ENCODE results near the gene USP43.

The USP43 gene

DNA sequence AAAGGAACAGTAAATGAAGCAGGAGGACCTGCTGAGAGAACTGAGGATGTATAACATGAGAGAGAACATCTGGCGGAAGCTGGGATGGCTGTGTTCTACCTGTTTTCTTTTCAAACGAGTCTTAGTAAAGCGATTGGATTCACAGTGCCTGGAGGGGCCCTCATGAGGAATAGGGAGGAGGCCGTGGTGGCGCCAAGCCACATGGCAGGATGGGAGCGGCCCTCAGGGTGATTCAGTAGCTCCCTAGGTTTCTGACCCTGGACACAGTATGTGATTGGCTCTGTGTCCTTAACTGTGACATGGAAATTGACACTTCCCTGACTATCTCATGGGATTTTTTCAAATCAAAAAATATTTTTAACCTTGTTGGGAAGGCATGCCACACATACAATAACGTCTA, 32.1 kb downstream of the USP43 start:
- H3K4ac ChIP-seq (ENCODE audit: low read length): no peak overlapping the region
- no peak overlapping the region for H2BK5ac ChIP-seq (ENCODE audit: low read length)
- no peak for DNase-seq (ENCODE audit: low spot score)
- H3K27ac ChIP-seq (replicated peaks; ENCODE audit: low read length): no peak overlapping the region
- H3K9ac ChIP-seq (ENCODE audit: low read depth, low read length, poor library complexity): no peak overlapping the region
- no peak overlapping the region for H3K14ac ChIP-seq (ENCODE audit: low read length)
- peaks cover 0 to 6% (median 0%) of the 10 kb centered on the region in 3 experiments for H3K27me3 ChIP-seq (ENCODE audit: control insufficient read depth in 3 of 3, insufficient read depth in 3 of 3, low read depth in 1 of 3, low read length in 3 of 3)
- peaks cover 0 to 2% of the 10 kb centered on the region in 2 donors for H3K9me3 ChIP-seq (replicated peaks in 1 of 2; ENCODE audit: control insufficient read depth in 2 of 2, insufficient read depth in 1 of 2, low read depth in 1 of 2, low read length in 2 of 2)
- H3K4me2 ChIP-seq (ENCODE audit: insufficient read depth, low read length, poor library complexity, severe bottlenecking): no peak overlapping the region
- no peak overlapping the region for H2AFZ ChIP-seq (ENCODE audit: low read length)
- H3K18ac ChIP-seq (ENCODE audit: low read length): no peak overlapping the region
- H2BK120ac ChIP-seq (ENCODE audit: low read depth, low read length): no peak overlapping the region
- no peak overlapping the region for H2AK5ac ChIP-seq (ENCODE audit: low read depth, low read length)
- no peaks in the 10 kb centered on the region for H3K79me1 ChIP-seq (ENCODE audit: low read depth, low read length)
- no peak overlapping the region for H4K91ac ChIP-seq (ENCODE audit: low read depth, low read length, poor library complexity)
- WGBS, 2 donors (ENCODE audit: extremely low coverage in 2 of 2, insufficient read length in 2 of 2, insufficient replicate concordance in 1 of 2): no CpG with 5 or more reads among the region's 7 CpGs
- H3K23ac ChIP-seq (ENCODE audit: low read depth, low read length, poor library complexity): no peak overlapping the region
- no peak overlapping the region for H2BK12ac ChIP-seq (ENCODE audit: low read length)
- no peaks in the 10 kb centered on the region for H3K36me3 ChIP-seq (replicated peaks in 1 of 2; ENCODE audit: control insufficient read depth in 2 of 2, insufficient read depth in 2 of 2, low read length in 2 of 2)
- no peaks in the 10 kb centered on the region for H3K4me1 ChIP-seq (ENCODE audit: control insufficient read depth in 2 of 2, insufficient read depth in 1 of 2, low read depth in 1 of 2, low read length in 2 of 2)
- no peak overlapping the region for H2BK15ac ChIP-seq (ENCODE audit: low read length)
- no peak overlapping the region for H4K8ac ChIP-seq (ENCODE audit: low read depth, low read length)
- no peak overlapping the region for H3K4me3 ChIP-seq (ENCODE audit: low read length in 2 of 2)

- no peak for DNase-seq (ENCODE audit: low spot score)
- Histone ChIP-seq H3K36me3 (replicated peaks in 1 of 2; ENCODE audit: control insufficient read depth in 2 of 2, insufficient read depth in 2 of 2, low read length in 2 of 2) (no peaks in the 10 kb centered on the region), H2BK15ac (ENCODE audit: low read length) (no peak overlapping the region), H3K9me3 (replicated peaks in 1 of 2; ENCODE audit: control insufficient read depth in 2 of 2, insufficient read depth in 1 of 2, low read depth in 1 of 2, low read length in 2 of 2) (peaks cover 0 to 2% of the 10 kb centered on the region in 2 donors), H3K27ac (replicated peaks; ENCODE audit: low read length) (no peak overlapping the region), H3K18ac (ENCODE audit: low read length) (no peak overlapping the region), H3K14ac (ENCODE audit: low read length) (no peak overlapping the region), H3K4me2 (ENCODE audit: insufficient read depth, low read length, poor library complexity, severe bottlenecking) (no peak overlapping the region), H3K9ac (ENCODE audit: low read depth, low read length, poor library complexity) (no peak overlapping the region), H2BK120ac (ENCODE audit: low read depth, low read length) (no peak overlapping the region), H2BK12ac (ENCODE audit: low read length) (no peak overlapping the region), H4K8ac (ENCODE audit: low read depth, low read length) (no peak overlapping the region), H2AFZ (ENCODE audit: low read length) (no peak overlapping the region), H2BK5ac (ENCODE audit: low read length) (no peak overlapping the region), H2AK5ac (ENCODE audit: low read depth, low read length) (no peak overlapping the region), H3K4me1 (ENCODE audit: control insufficient read depth in 2 of 2, insufficient read depth in 1 of 2, low read depth in 1 of 2, low read length in 2 of 2) (no peaks in the 10 kb centered on the region), H3K4ac (ENCODE audit: low read length) (no peak overlapping the region), H3K27me3 (ENCODE audit: control insufficient read depth in 3 of 3, insufficient read depth in 3 of 3, low read depth in 1 of 3, low read length in 3 of 3) (peaks cover 0 to 6% (median 0%) of the 10 kb centered on the region in 3 experiments), H3K4me3 (ENCODE audit: low read length in 2 of 2) (no peak overlapping the region), H3K23ac (ENCODE audit: low read depth, low read length, poor library complexity) (no peak overlapping the region), H4K91ac (ENCODE audit: low read depth, low read length, poor library complexity) (no peak overlapping the region), H3K79me1 (ENCODE audit: low read depth, low read length) (no peaks in the 10 kb centered on the region)
- WGBS, 2 donors (ENCODE audit: extremely low coverage in 2 of 2, insufficient read length in 2 of 2, insufficient replicate concordance in 1 of 2): 100% methylated on average over 1 of the region's 4 CpGs; no CpG with 5 or more reads in 1 of the 2 donors
Observed at GRCh38 chr17:9677896-9678295, 32.6 kb downstream of the USP43 start.

DNA sequence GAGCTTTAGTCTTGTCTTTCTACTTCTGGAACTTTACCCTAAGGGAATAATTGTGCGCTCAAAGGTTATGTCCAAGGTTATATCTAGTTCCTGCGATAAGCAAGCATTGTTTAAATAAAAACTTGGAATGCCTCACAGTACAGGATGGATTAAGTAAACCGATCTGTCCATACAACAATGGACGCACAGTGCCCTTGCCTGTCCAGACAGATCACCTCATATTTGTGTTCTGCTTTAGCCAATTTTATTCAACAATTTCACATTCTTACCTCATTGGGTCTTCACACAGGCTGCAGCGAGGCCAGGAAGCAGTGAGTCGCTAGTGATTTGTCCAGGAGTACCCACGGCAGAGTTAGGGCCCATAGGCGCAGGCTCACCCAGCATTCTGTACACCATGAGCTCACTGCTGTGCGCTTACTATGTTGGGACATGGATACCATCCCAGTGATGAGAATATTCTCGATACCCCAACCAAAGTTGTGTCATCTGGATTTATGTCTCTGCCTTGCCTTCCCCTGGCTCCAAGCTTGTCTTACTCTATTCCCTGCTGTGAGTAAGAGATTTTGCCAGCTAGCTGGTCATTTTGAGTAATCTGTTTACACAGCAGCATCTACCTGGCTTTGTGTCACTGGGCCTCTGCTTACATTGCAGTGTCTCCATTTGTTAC, 39.8 kb downstream of the USP43 start:
- H2BK12ac ChIP-seq (ENCODE audit: low read length): no peak overlapping the region
- no peak overlapping the region for H4K8ac ChIP-seq (ENCODE audit: low read depth, low read length)
- no peak overlapping the region for H3K14ac ChIP-seq (ENCODE audit: low read length)
- no peak overlapping the region for H3K4me2 ChIP-seq (ENCODE audit: insufficient read depth, low read length, poor library complexity, severe bottlenecking)
- no peak overlapping the region for H2BK120ac ChIP-seq (ENCODE audit: low read depth, low read length)
- no peak overlapping the region for H4K91ac ChIP-seq (ENCODE audit: low read depth, low read length, poor library complexity)
- DNase-seq (ENCODE audit: low spot score): no peak
- H3K79me1 ChIP-seq (ENCODE audit: low read depth, low read length): no peaks in the 10 kb centered on the region
- no peaks in the 10 kb centered on the region for H3K4me1 ChIP-seq (ENCODE audit: control insufficient read depth in 2 of 2, insufficient read depth in 1 of 2, low read depth in 1 of 2, low read length in 2 of 2)
- no peak overlapping the region for H3K27ac ChIP-seq (replicated peaks; ENCODE audit: low read length)
- no peaks in the 10 kb centered on the region for H3K9me3 ChIP-seq (replicated peaks in 1 of 2; ENCODE audit: control insufficient read depth in 2 of 2, insufficient read depth in 1 of 2, low read depth in 1 of 2, low read length in 2 of 2)
- no peak overlapping the region for H2AK5ac ChIP-seq (ENCODE audit: low read depth, low read length)
- no peak overlapping the region for H3K18ac ChIP-seq (ENCODE audit: low read length)
- no peak overlapping the region for H2AFZ ChIP-seq (ENCODE audit: low read length)
- no peak overlapping the region for H3K9ac ChIP-seq (ENCODE audit: low read depth, low read length, poor library complexity)
- H2BK5ac ChIP-seq (ENCODE audit: low read length): no peak overlapping the region
- H3K36me3 ChIP-seq (replicated peaks in 1 of 2; ENCODE audit: control insufficient read depth in 2 of 2, insufficient read depth in 2 of 2, low read length in 2 of 2): no peaks in the 10 kb centered on the region
- no peak overlapping the region for H2BK15ac ChIP-seq (ENCODE audit: low read length)
- no peak overlapping the region for H3K23ac ChIP-seq (ENCODE audit: low read depth, low read length, poor library complexity)
- WGBS, 2 donors (ENCODE audit: extremely low coverage in 2 of 2, insufficient read length in 2 of 2, insufficient replicate concordance in 1 of 2): no CpG with 5 or more reads among the region's 10 CpGs
- H3K4ac ChIP-seq (ENCODE audit: low read length): no peak overlapping the region
- no peak overlapping the region for H3K4me3 ChIP-seq (ENCODE audit: low read length in 2 of 2)
- no peaks in the 10 kb centered on the region for H3K27me3 ChIP-seq (ENCODE audit: control insufficient read depth in 3 of 3, insufficient read depth in 3 of 3, low read depth in 1 of 3, low read length in 3 of 3)

DNA sequence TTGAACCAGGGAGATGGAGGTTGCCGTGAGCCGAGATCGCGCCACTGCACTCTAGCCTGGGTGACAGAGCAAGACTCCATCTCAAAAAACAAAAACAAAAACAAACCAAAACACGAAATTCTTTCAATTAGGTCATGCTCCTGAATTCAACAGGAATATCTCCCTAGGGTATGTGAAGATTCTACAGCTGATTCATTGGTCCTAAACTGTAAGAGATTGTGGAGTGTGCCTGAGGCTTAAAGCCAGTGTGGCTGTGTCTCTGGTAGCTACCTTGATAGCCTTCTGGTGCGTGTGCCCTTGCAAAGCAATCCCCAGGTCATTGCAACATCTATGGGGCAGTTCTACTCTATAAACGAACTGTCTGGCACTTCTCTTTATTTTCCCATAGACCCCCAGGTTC, 48.4 kb downstream of the USP43 start:
- H3K36me3 ChIP-seq (replicated peaks in 1 of 2; ENCODE audit: control insufficient read depth in 2 of 2, insufficient read depth in 2 of 2, low read length in 2 of 2): no peaks in the 10 kb centered on the region
- no peak overlapping the region for H2AK5ac ChIP-seq (ENCODE audit: low read depth, low read length)
- no peak overlapping the region for H2BK15ac ChIP-seq (ENCODE audit: low read length)
- no peak overlapping the region for H3K4ac ChIP-seq (ENCODE audit: low read length)
- H2BK5ac ChIP-seq (ENCODE audit: low read length): no peak overlapping the region
- no peak overlapping the region for H4K8ac ChIP-seq (ENCODE audit: low read depth, low read length)
- no CpG with 5 or more reads among the region's 7 CpGs for WGBS, 2 donors (ENCODE audit: extremely low coverage in 2 of 2, insufficient read length in 2 of 2, insufficient replicate concordance in 1 of 2)
- H3K4me2 ChIP-seq (ENCODE audit: insufficient read depth, low read length, poor library complexity, severe bottlenecking): no peak overlapping the region
- no peak overlapping the region for H2BK120ac ChIP-seq (ENCODE audit: low read depth, low read length)
- H2BK12ac ChIP-seq (ENCODE audit: low read length): no peak overlapping the region
- H3K18ac ChIP-seq (ENCODE audit: low read length): no peak overlapping the region
- H2AFZ ChIP-seq (ENCODE audit: low read length): no peak overlapping the region
- no peak overlapping the region for H4K91ac ChIP-seq (ENCODE audit: low read depth, low read length, poor library complexity)
- H3K23ac ChIP-seq (ENCODE audit: low read depth, low read length, poor library complexity): no peak overlapping the region
- H3K4me3 ChIP-seq (ENCODE audit: low read length in 2 of 2): no peak overlapping the region
- no peak for DNase-seq (ENCODE audit: low spot score)
- no peaks in the 10 kb centered on the region for H3K27me3 ChIP-seq (ENCODE audit: control insufficient read depth in 3 of 3, insufficient read depth in 3 of 3, low read depth in 1 of 3, low read length in 3 of 3)
- H3K4me1 ChIP-seq (ENCODE audit: control insufficient read depth in 2 of 2, insufficient read depth in 1 of 2, low read depth in 1 of 2, low read length in 2 of 2): no peaks in the 10 kb centered on the region
- H3K79me1 ChIP-seq (ENCODE audit: low read depth, low read length): no peaks in the 10 kb centered on the region
- no peak overlapping the region for H3K27ac ChIP-seq (replicated peaks; ENCODE audit: low read length)
- H3K14ac ChIP-seq (ENCODE audit: low read length): no peak overlapping the region
- H3K9ac ChIP-seq (ENCODE audit: low read depth, low read length, poor library complexity): no peak overlapping the region
- no peaks in the 10 kb centered on the region for H3K9me3 ChIP-seq (replicated peaks in 1 of 2; ENCODE audit: control insufficient read depth in 2 of 2, insufficient read depth in 1 of 2, low read depth in 1 of 2, low read length in 2 of 2)

Data from neuronal stem cell (in vitro differentiated cells).